Uterus (tissue), 4 donors: ENCODE results near the gene PLA2G4D. TPM values are rescaled to one million over a fixed set of nuclear protein-coding genes. Genes with fewer than 3 reads are reported as not detected.

Experiments
- DNase-seq, 2 donors: peaks; one replicate each; pipeline ENCODE4 v3.0.0-alpha.2; 2019 to 2020
- H3K27ac ChIP-seq, 2 donors: fragments of 200-600 bp; sonication (generic); 1 replicate in 1 of 2; 2 replicates in 1 of 2; pipeline ENCODE4 v1.5.1; 2016 to 2018
- H3K27me3 ChIP-seq, 2 donors: fragments of 200-600 bp; sonication (generic); one replicate each; pipeline ENCODE4 v1.5.1; 2018 to 2019; ENCODE audit warnings: control low read depth in 1 of 2
- H3K36me3 ChIP-seq, 2 donors: fragments of 200-600 bp; sonication (generic); one replicate each; pipeline ENCODE4 v1.5.1; 2019; ENCODE audit warnings: control low read depth in 1 of 2
- H3K4me1 ChIP-seq, 2 donors: fragments of 200-600 bp; sonication (generic); one replicate each; pipeline ENCODE4 v1.5.1; 2018 to 2019; ENCODE audit warnings: control low read depth in 1 of 2
- H3K4me3 ChIP-seq, 2 donors: fragments of 200-600 bp; sonication (generic); 1 replicate in 1 of 2; 2 replicates in 1 of 2; pipeline ENCODE4 v1.5.1; 2018 to 2019; ENCODE audit warnings: mild to moderate bottlenecking in 1 of 2
- H3K9me3 ChIP-seq, 2 donors: fragments of 200-600 bp; sonication (generic); one replicate each; pipeline ENCODE4 v1.5.1; 2019; ENCODE audit warnings: control low read depth in 1 of 2
- POLR2A ChIP-seq, 2 donors: fragments of 450-650 bp; IDR thresholded peaks; one replicate each; pipeline ENCODE4 v1.6.1; 2016; ENCODE audit warnings: antibody characterized with exemption in 2 of 2, mild to moderate bottlenecking in 1 of 2, moderate library complexity in 1 of 2
- intact Hi-C: fragments of 100-400 bp; cut with DNase I; formaldehyde crosslinking; loops from one replicate; pipeline ENCODE4 v1.15.1; 2023; ENCODE audit warnings: low total_unique reads
- total RNA-seq, 4 donors: library from RNA; depleted of rRNA in 3 of 4; stranded (reverse); fragments of >200 nt in 3 of 4; gene quantifications; one replicate each; pipeline versions ENCODE4 v1.1.0 to v1.2.4, GENCODE V29; 2014 to 2023
- TF ChIP-seq, protein P1 (sequence below), 4 experiments: fragments of 200-600 bp in 2 of 4; fragments of 450-650 bp in 2 of 4; sonication (generic) in 2 of 4; IDR thresholded peaks; one replicate each; pipeline ENCODE4 v1.5.1; 2016 to 2019; ENCODE audit warnings: antibody characterized with exemption in 4 of 4, mild to moderate bottlenecking in 2 of 4, moderate library complexity in 1 of 4
- donor health status: DM: yes; HTN: yes; CAD: no.

Gene PLA2G4D
- total RNA-seq, 4 donors from 2014 or later, result 0.07 TPM; not detected in 3

DNA sequence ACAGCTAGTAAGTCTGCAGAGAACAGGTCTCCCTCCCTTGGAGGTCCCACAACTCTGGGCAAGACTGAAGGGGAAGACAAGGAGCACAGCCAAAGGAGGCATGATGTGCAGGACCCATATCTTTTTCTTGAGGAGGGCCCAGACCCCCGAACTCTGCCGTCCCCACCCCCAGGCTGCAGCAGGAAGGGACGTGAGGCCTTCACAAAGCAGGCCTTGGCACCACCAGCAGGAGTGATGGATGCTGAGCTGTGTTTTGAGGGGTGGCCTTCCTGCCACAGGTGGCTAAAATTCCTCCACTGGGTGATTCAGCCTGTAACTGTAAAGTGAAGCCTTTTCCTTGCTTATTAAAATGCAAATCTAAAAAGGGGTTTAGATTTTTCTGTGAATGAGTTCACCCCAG lies 8.6 kb downstream of the PLA2G4D start:
- intact Hi-C loops, result no loop called here
- Histone ChIP-seq H3K36me3 (no peaks in the 10 kb centered on the region), H3K4me1 (no peaks in the 10 kb centered on the region), H3K27ac (no peak overlapping the region), H3K9me3 (no peaks in the 10 kb centered on the region), H3K27me3 (no peaks in the 10 kb centered on the region), H3K4me3 (no peak overlapping the region)
- no peak for DNase-seq
- TF ChIP-seq POLR2A (IDR thresholded peaks at IDR 0.05), result no peak
- TF ChIP-seq, protein P1, sequence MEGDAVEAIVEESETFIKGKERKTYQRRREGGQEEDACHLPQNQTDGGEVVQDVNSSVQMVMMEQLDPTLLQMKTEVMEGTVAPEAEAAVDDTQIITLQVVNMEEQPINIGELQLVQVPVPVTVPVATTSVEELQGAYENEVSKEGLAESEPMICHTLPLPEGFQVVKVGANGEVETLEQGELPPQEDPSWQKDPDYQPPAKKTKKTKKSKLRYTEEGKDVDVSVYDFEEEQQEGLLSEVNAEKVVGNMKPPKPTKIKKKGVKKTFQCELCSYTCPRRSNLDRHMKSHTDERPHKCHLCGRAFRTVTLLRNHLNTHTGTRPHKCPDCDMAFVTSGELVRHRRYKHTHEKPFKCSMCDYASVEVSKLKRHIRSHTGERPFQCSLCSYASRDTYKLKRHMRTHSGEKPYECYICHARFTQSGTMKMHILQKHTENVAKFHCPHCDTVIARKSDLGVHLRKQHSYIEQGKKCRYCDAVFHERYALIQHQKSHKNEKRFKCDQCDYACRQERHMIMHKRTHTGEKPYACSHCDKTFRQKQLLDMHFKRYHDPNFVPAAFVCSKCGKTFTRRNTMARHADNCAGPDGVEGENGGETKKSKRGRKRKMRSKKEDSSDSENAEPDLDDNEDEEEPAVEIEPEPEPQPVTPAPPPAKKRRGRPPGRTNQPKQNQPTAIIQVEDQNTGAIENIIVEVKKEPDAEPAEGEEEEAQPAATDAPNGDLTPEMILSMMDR (IDR thresholded peaks at IDR 0.05), result no peak

DNA sequence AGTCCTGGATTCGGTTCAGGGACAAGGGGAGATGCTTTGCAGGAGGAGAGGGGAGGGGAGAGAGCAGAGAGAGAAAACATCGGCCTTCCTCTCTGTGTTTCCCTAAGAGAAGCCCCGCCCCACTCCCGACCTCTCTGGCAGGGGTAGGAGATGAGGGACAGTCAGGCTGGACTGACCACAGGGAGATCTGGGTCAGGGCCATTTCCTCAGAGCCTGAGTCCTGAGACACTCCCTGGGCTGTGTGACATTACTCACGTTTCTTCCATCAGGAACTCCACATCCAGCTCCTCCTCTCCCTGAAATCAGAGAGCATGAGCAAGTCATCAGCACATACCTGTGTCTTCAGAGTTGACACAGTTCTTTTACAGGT lies 9.1 kb downstream of the PLA2G4D start:
- intact Hi-C loops, result no loop called here

DNA sequence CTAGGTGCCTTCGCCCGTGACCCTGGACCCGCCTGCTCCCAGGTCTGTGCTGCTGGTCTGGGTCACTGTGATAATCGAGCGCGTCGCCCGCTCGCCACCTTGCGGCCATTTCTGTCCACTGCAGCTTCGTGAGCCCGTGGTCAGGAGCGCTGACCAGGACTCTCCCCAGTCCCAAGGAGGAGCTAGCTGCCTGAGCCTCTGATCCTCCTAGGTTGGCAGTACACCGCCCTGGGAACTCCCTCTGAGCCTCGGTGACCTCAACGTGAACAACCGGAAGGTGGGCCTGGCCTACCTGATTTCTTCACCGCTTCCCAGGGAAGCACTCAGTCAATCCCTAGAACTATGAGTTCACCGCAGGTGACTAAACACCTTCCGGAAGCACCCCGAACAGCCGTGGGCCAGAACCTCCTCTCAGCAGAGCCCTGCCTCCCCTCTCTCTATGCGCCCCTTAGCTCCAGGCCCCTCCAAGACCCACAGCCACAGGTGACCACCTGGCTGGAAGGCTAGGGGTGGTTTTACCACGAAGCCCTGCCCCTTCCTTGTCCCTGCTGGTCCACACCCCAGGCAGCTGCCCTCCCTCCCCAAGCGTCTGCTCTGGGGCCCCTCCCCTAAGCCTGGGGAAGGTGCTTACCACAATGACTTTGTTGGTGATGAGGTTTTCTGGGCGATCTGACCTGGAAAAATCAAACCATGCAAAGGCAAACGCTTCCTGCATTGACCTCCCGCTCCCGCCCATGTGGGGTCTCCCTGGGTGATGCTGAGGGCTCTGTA lies 9.7 kb downstream of the PLA2G4D start:
- intact Hi-C loops, result no loop called here
- Histone ChIP-seq H3K36me3 (no peaks in the 10 kb centered on the region), H3K27ac (no peak overlapping the region), H3K27me3 (no peaks in the 10 kb centered on the region), H3K4me3 (no peak overlapping the region), H3K9me3 (no peaks in the 10 kb centered on the region), H3K4me1 (no peaks in the 10 kb centered on the region)
- peak; percentile 32 to 62 for DNase-seq
- TF ChIP-seq POLR2A (IDR thresholded peaks at IDR 0.05), result no peak
- TF ChIP-seq, protein P1 (IDR thresholded peaks at IDR 0.05), result peak; percentile 85 to 88 (median 87)

More for the DNA sequence above, 9.1 kb downstream of the PLA2G4D start:
- no peak overlapping the region for H3K4me3 ChIP-seq
- H3K27ac ChIP-seq, result no peak overlapping the region
- TF ChIP-seq, protein P1 (IDR thresholded peaks at IDR 0.05), result no peak
- no peak for TF ChIP-seq POLR2A (IDR thresholded peaks at IDR 0.05)
- no peaks in the 10 kb centered on the region for H3K36me3 ChIP-seq
- H3K9me3 ChIP-seq, result no peaks in the 10 kb centered on the region
- DNase-seq, result no peak
- no peaks in the 10 kb centered on the region for H3K4me1 ChIP-seq
- no peaks in the 10 kb centered on the region for H3K27me3 ChIP-seq

- no peaks in the 10 kb centered on the region for H3K27me3 ChIP-seq
- H3K4me3 ChIP-seq, result no peak overlapping the region
- intact Hi-C loops, result no loop called here
- no peak for TF ChIP-seq POLR2A (IDR thresholded peaks at IDR 0.05)
- TF ChIP-seq, protein P1 (IDR thresholded peaks at IDR 0.05), result no peak
- no peaks in the 10 kb centered on the region for H3K36me3 ChIP-seq
- DNase-seq, result no peak
- no peaks in the 10 kb centered on the region for H3K9me3 ChIP-seq
- no peak overlapping the region for H3K27ac ChIP-seq
- no peaks in the 10 kb centered on the region for H3K4me1 ChIP-seq
Observed at GRCh38 chr15:42083916-42084315, 10.4 kb downstream of the PLA2G4D start.

- H3K9me3 ChIP-seq, result no peaks in the 10 kb centered on the region
- no peak overlapping the region for H3K27ac ChIP-seq
- TF ChIP-seq, protein P1 (IDR thresholded peaks at IDR 0.05), result no peak
- no peak for TF ChIP-seq POLR2A (IDR thresholded peaks at IDR 0.05)
- no peaks in the 10 kb centered on the region for H3K36me3 ChIP-seq
- intact Hi-C loops, result no loop called here
- no peaks in the 10 kb centered on the region for H3K4me1 ChIP-seq
- H3K27me3 ChIP-seq, result no peaks in the 10 kb centered on the region
- DNase-seq, result no peak
- H3K4me3 ChIP-seq, result no peak overlapping the region
Observed at GRCh38 chr15:42083605-42083908, 10.8 kb downstream of the PLA2G4D start.
